GM12878 (cell line): ENCODE data around the gene PRR15L.

ENCODE experiments used
- ATF2 ChIP-seq: IDR thresholded peaks from 2 replicates; pipeline ENCODE4 v1.6.1; 2012; ENCODE audit warnings: low read length, inconsistent platforms
- CTCF ChIP-seq, 3 experiments: IDR thresholded peaks in 2 of 3; conservative IDR thresholded peaks in 1 of 3; 2 replicates each; pipeline ENCODE4 v1.5.1; 2011; ENCODE audit warnings: low read depth in 3 of 3, low read length in 3 of 3, mild to moderate bottlenecking in 3 of 3, control low read depth in 2 of 3, moderate library complexity in 2 of 3, inconsistent platforms in 1 of 3, mixed read lengths in 1 of 3; ENCODE audit not compliant: control insufficient read depth in 2 of 3, insufficient read depth in 1 of 3; ENCODE audit errors: extremely low read depth in 1 of 3
- EZH2 ChIP-seq: IDR thresholded peaks from 2 replicates; pipeline ENCODE4 v1.6.1; 2012; ENCODE audit warnings: low read depth, mild to moderate bottlenecking, control low read depth, inconsistent platforms, low read length, borderline replicate concordance; ENCODE audit not compliant: control insufficient read depth
- MTA3 ChIP-seq: IDR thresholded peaks from 2 replicates; pipeline ENCODE4 v1.6.1; 2012; ENCODE audit warnings: low read length, inconsistent platforms, borderline replicate concordance
- NFYB ChIP-seq: IDR thresholded peaks from 2 replicates; pipeline ENCODE4 v1.6.1; 2011; ENCODE audit warnings: low read depth, mild to moderate bottlenecking, low read length, improper control_type of control experiment, moderate library complexity; ENCODE audit not compliant: insufficient read depth

GRCh38 chr17:47989700-47990099 lies 32.0 kb upstream of the PRR15L start:
- no peak for TF ChIP-seq EZH2
- no peak for TF ChIP-seq CTCF (IDR thresholded peaks at IDR 0.05 in 2 of 3, conservative IDR thresholded peaks at IDR 0.05 in 1 of 3; ENCODE audit: control insufficient read depth in 2 of 3, extremely low read depth in 1 of 3, insufficient read depth in 1 of 3, low read depth in 3 of 3, low read length in 3 of 3)
- no peak for TF ChIP-seq NFYB
- TF ChIP-seq ATF2, result peak; percentile 52; the same call in 1 of the 2 replicates
- TF ChIP-seq MTA3, result 0 out of 2 replicates have a peak, but pooled peaks have one; percentile 48
